B cell (primary cell): ENCODE measurements around the gene ZNF764. TPM values are rescaled to one million over a fixed set of nuclear protein-coding genes. Genes with fewer than 3 reads are reported as not detected.
A peak's percentile ranks its signal among the peaks of the same experiment; 100 is the strongest.

Experiments used
- ATAC-seq: fragments of 200-7000 bp; cut with Tn5 transposase; one replicate; pipeline ENCODE4 v1.10.0; 2021; ENCODE audit warnings: low read depth, mild to moderate bottlenecking, moderate number of reproducible peaks, moderate library complexity
- CTCF ChIA-PET: fragments of 350-600 bp; sonication (Branson Sonifier 250); formaldehyde crosslinking; loops from one replicate; lab custom pipeline; 2021; ENCODE audit warnings: antibody characterized with exemption, inconsistent platforms; lab: Charles Lee
- POLR2A ChIA-PET: fragments of 350-600 bp; sonication (Branson Sonifier 250); formaldehyde crosslinking; loops from one replicate; lab custom pipeline; 2021; ENCODE audit warnings: antibody characterized with exemption; lab: Charles Lee
- DNase-seq: peaks from one replicate; pipeline ENCODE4 v3.0.0; 2013
- H2AFZ ChIP-seq: 2 replicates; pipeline ENCODE4 v1.6.1; 2012; ENCODE audit warnings: mild to moderate bottlenecking, low read depth, low read length; ENCODE audit not compliant: insufficient read depth, poor library complexity, severe bottlenecking
- H3K27ac ChIP-seq, 2 donors: 1 replicate in 1 of 2; 2 replicates in 1 of 2; pipeline ENCODE4 v1.5.1; 2012 to 2013; ENCODE audit warnings: low read length in 2 of 2, mild to moderate bottlenecking in 2 of 2, moderate library complexity in 1 of 2
- H3K27me3 ChIP-seq, 4 experiments: fragments of 200-600 bp in 1 of 4; sonication (generic) in 1 of 4; replicated peaks in 1 of 4; 1 replicate in 2 of 4; 2 replicates in 2 of 4; pipeline versions ENCODE4 v1.6.1 to v1.7.0; 2013 to 2016; ENCODE audit warnings: low read length in 3 of 4, mild to moderate bottlenecking in 2 of 4, mixed read lengths in 1 of 4, moderate library complexity in 1 of 4; ENCODE audit not compliant: insufficient read depth in 4 of 4, control insufficient read depth in 3 of 4; ENCODE audit errors: control extremely low read depth in 1 of 4
- H3K36me3 ChIP-seq, 2 experiments: replicated peaks in 1 of 2; 1 replicate in 1 of 2; 2 replicates in 1 of 2; pipeline versions ENCODE4 v1.6.1 to v1.7.1; 2013; ENCODE audit warnings: low read length in 1 of 2; ENCODE audit not compliant: insufficient read depth in 2 of 2, control insufficient read depth in 1 of 2; ENCODE audit errors: control extremely low read depth in 1 of 2, extremely low read depth in 1 of 2
- H3K4me1 ChIP-seq, 2 donors: fragments of 200-600 bp in 1 of 2; sonication (generic) in 1 of 2; 1 replicate in 1 of 2; 2 replicates in 1 of 2; pipeline versions ENCODE4 v1.5.1 to v1.6.1; 2013 to 2017; ENCODE audit warnings: low read length in 2 of 2; ENCODE audit not compliant: control insufficient read depth in 2 of 2, insufficient read depth in 2 of 2
- H3K4me2 ChIP-seq: replicated peaks from 2 replicates; pipeline ENCODE3; 2012; ENCODE audit warnings: mild to moderate bottlenecking, low read depth, low read length; ENCODE audit not compliant: poor library complexity, severe bottlenecking
- H3K4me3 ChIP-seq, 5 experiments: fragments of 200-600 bp in 1 of 5; sonication (generic) in 1 of 5; 1 replicate in 3 of 5; 2 replicates in 2 of 5; pipeline versions ENCODE4 v1.5.1 to v1.7.0; 2011 to 2016; ENCODE audit warnings: low read length in 4 of 5, mild to moderate bottlenecking in 4 of 5, low read depth in 2 of 5, control low read depth in 1 of 5, moderate library complexity in 1 of 5; ENCODE audit not compliant: insufficient read depth in 1 of 5; ENCODE audit errors: control extremely low read depth in 1 of 5, extremely low read depth in 1 of 5
- H3K79me2 ChIP-seq: fragments of 200-600 bp; sonication (generic); one replicate; pipeline ENCODE4 v1.6.0; 2016; ENCODE audit warnings: low read length; ENCODE audit not compliant: control insufficient read depth, insufficient read depth
- H3K9ac ChIP-seq: fragments of 200-600 bp; sonication (generic); 2 replicates; pipeline ENCODE4 v1.6.1; 2017; ENCODE audit warnings: mild to moderate bottlenecking, low read length, moderate library complexity
- H3K9me3 ChIP-seq, 3 donors: one replicate each; pipeline versions ENCODE4 v1.6.1 to v1.7.1; 2013; ENCODE audit warnings: low read length in 2 of 3; ENCODE audit not compliant: control insufficient read depth in 2 of 3, insufficient read depth in 1 of 3; ENCODE audit errors: control extremely low read depth in 1 of 3
- H4K20me1 ChIP-seq: 2 replicates; pipeline ENCODE4 v1.6.0; 2012; ENCODE audit warnings: mild to moderate bottlenecking, low read length; ENCODE audit not compliant: insufficient read depth, control insufficient read depth, poor library complexity, severe bottlenecking
- H3K27ac Mint-ChIP-seq: one replicate; pipeline ENCODE4 v1.8.0; 2021; ENCODE audit warnings: mixed read lengths
- H3K27me3 Mint-ChIP-seq: one replicate; pipeline ENCODE4 v1.8.0; 2021; ENCODE audit warnings: mixed read lengths
- H3K4me1 Mint-ChIP-seq: one replicate; pipeline ENCODE4 v1.8.0; 2021; ENCODE audit warnings: mixed read lengths
- H3K4me3 Mint-ChIP-seq: one replicate; pipeline ENCODE4 v1.8.0; 2021; ENCODE audit warnings: mixed read lengths
- H3K9me3 Mint-ChIP-seq: one replicate; pipeline ENCODE4 v1.8.0; 2022; ENCODE audit warnings: mixed read lengths; ENCODE audit not compliant: insufficient read depth
- EZH2 ChIP-seq: IDR thresholded peaks from 2 replicates; pipeline ENCODE4 v1.6.1; 2012; ENCODE audit warnings: borderline replicate concordance, low read depth, mild to moderate bottlenecking, moderate library complexity, low read length; ENCODE audit not compliant: insufficient read depth, poor library complexity, severe bottlenecking
- WGBS: methylation state at CpG from one replicate; pipeline ENCODE4 v1.1.5; 2013; ENCODE audit warnings: missing lambda C conversion rate; ENCODE audit not compliant: insufficient coverage; 5-methylcytosine and 5-hydroxymethylcytosine counted together
- intact Hi-C: fragments of 100-400 bp; cut with micrococcal nuclease; formaldehyde crosslinking; loops from one replicate; pipeline ENCODE4 v1.10.0; 2022
- polyA plus RNA-seq: library from polyadenylated mRNA; depleted of rRNA; stranded (reverse); fragments of >200 nt; gene quantifications from 2 replicates; pipeline ENCODE4 v1.2.3, GENCODE V29; 2012
- total RNA-seq, 2 donors: library from RNA; stranded (reverse); fragments of 120-200 nt in 1 of 2; gene quantifications; 1 replicate in 1 of 2; 2 replicates in 1 of 2; pipeline versions ENCODE4 v1.2.3 to v1.2.4, GENCODE V29; 2013 to 2022
- TF ChIP-seq, protein P1 (sequence below): fragments of 200-600 bp; IDR thresholded peaks from one replicate; pipeline ENCODE4 v1.8.0; 2022; ENCODE audit warnings: antibody characterized with exemption, mild to moderate bottlenecking

The ZNF764 gene
- total and polyA plus RNA-seq, 2 donors (not counting 1 experiment from before 2014, with no cell fraction given): 12.6 to 20.9 TPM

DNA sequence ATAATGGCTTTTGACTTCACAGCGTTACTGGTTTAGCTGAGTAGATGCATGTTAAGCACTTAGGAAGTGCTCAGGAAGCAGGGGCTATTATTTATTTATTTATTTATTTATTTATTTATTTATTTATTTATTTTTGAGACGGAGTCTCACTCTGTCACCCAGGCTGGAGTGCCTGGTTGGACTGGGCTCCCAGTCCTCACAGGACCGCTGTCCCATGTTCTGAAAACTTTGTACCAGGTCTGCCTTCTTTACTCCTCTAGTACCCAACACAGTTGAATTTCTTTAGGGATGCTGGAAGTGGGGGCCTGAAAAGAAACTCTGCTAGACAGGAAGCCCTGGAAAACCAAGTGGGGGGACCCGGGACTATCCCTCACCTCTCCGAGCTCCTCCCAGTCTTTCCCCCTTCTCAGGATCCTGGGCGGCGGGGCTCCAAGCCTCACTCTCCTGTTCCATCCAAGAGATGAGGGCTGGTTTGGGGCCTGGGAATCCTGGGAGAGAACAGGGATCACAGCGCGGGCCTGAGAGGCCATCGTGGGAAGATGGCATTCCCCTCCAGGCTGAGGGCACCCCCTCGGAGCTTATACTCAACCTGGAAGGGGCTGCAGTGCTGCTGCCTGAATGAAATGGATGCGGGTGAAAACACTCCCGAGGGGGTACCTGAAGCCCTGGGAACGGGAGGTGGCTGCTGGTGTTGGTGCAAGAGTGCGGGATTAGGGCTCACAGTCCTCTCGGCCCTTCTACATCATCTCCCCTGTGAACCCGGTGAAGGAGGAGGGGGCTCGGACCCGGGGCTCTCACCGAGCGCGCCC is 12.7 kb upstream of the ZNF764 start:
- Histone ChIP-seq H3K9me3 (no peaks in the 10 kb centered on the region), H4K20me1 (no peaks in the 10 kb centered on the region), H2AFZ (peak overlapping the region; percentile 96), H3K4me3 (peak overlapping the region; percentile 57 to 89 (median 84)), H3K79me2 (peaks cover 6% of the 10 kb centered on the region), H3K4me2 (peak overlapping the region; percentile 88), H3K9ac (peak overlapping the region; percentile 94), H3K27ac (peak overlapping the region; percentile 96 to 97), H3K4me1 (peaks cover 29 to 43% of the 10 kb centered on the region in 2 donors), H3K36me3 (no peaks in the 10 kb centered on the region), H3K27me3 (no peaks in the 10 kb centered on the region)
- Mint-ChIP-seq H3K27me3 (no peaks in the 10 kb centered on the region), H3K27ac (peak overlapping the region; percentile 95), H3K4me1 (peaks cover 40% of the 10 kb centered on the region), H3K9me3 (no peaks in the 10 kb centered on the region), H3K4me3 (peak overlapping the region; percentile 91)
- ATAC-seq (no peak), DNase-seq (no peak)
- TF ChIP-seq EZH2: no peak
- TF ChIP-seq, protein P1, sequence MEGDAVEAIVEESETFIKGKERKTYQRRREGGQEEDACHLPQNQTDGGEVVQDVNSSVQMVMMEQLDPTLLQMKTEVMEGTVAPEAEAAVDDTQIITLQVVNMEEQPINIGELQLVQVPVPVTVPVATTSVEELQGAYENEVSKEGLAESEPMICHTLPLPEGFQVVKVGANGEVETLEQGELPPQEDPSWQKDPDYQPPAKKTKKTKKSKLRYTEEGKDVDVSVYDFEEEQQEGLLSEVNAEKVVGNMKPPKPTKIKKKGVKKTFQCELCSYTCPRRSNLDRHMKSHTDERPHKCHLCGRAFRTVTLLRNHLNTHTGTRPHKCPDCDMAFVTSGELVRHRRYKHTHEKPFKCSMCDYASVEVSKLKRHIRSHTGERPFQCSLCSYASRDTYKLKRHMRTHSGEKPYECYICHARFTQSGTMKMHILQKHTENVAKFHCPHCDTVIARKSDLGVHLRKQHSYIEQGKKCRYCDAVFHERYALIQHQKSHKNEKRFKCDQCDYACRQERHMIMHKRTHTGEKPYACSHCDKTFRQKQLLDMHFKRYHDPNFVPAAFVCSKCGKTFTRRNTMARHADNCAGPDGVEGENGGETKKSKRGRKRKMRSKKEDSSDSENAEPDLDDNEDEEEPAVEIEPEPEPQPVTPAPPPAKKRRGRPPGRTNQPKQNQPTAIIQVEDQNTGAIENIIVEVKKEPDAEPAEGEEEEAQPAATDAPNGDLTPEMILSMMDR: no peak
- 9% methylated on average over 14 of the region's 22 CpGs for WGBS
- intact Hi-C loops: loop anchor here (1.0 kb wide), 1 partner anchor 13 kb away; the partner anchor contains the start of gene ZNF764
- CTCF ChIA-PET: interaction anchor here (1.2 to 2.8 kb wide), 6 partner anchors 10 to 141 kb away, joined by 3 to 21 read pairs (median 8); partner anchors contain the start of genes DCTPP1, ZNF747 and ZNF764
- POLR2A ChIA-PET: interaction anchor here (0.6 to 3.0 kb wide), 7 partner anchors 11 to 133 kb away, joined by 3 to 81 read pairs (median 6); partner anchors contain the start of genes PRR14, ZNF764 and ZNF785
